OCI-LY7 (cell line): ENCODE results near the gene MAMDC2. TPM values are rescaled to one million over a fixed set of nuclear protein-coding genes. Genes with fewer than 3 reads are reported as not detected.

Experiments used
- BruUV-seq: library from RNA; stranded (reverse); fragments of 400-500 nt; replicated peaks from 2 replicates; lab custom pipeline; 2021; lab: Mats Ljungman, UMichigan
- CTCF ChIA-PET: fragments of 300-600 bp; sonication (Branson Sonifier 250); formaldehyde crosslinking; loops from one replicate; lab custom pipeline; 2022; ENCODE audit warnings: antibody characterized with exemption; ENCODE audit not compliant: unreplicated experiment; lab: Charles Lee
- POLR2A ChIA-PET: fragments of 300-600 bp; sonication (Branson Sonifier 250); formaldehyde crosslinking; loops from one replicate; lab custom pipeline; 2022; ENCODE audit warnings: antibody characterized with exemption; lab: Charles Lee
- DNase-seq: peaks from one replicate; pipeline ENCODE4 v3.0.0-alpha.2; 2015; ENCODE audit warnings: low spot score
- H2AFZ ChIP-seq: fragments of 200-600 bp; sonication (generic), shearing (Covaris generic); 2 replicates; pipeline ENCODE4 v1.6.1; 2014; ENCODE audit warnings: mild to moderate bottlenecking, antibody characterized with exemption, low read length, moderate library complexity
- H3K27ac ChIP-seq: fragments of 200-600 bp; sonication (generic); 2 replicates; pipeline ENCODE4 v1.5.1; 2014; ENCODE audit warnings: mixed run types, low read depth, mild to moderate bottlenecking, moderate library complexity, low read length, inconsistent platforms; ENCODE audit not compliant: poor library complexity, severe bottlenecking
- H3K36me3 ChIP-seq: fragments of 200-600 bp; sonication (generic); 2 replicates; pipeline ENCODE4 v1.6.1; 2014; ENCODE audit warnings: mild to moderate bottlenecking, antibody characterized with exemption, low read length, moderate library complexity, mixed read lengths; ENCODE audit not compliant: insufficient read depth
- H3K4me1 ChIP-seq: fragments of 200-600 bp; sonication (generic); 2 replicates; pipeline ENCODE4 v1.5.1; 2014; ENCODE audit warnings: mild to moderate bottlenecking, low read length; ENCODE audit not compliant: insufficient read depth, poor library complexity, severe bottlenecking
- H3K4me2 ChIP-seq: fragments of 200-600 bp; sonication (generic); 2 replicates; pipeline ENCODE4 v1.6.1; 2014; ENCODE audit warnings: mild to moderate bottlenecking, low read length
- H3K4me3 ChIP-seq: fragments of 200-600 bp; sonication (generic); 2 replicates; pipeline ENCODE4 v1.5.1; 2014; ENCODE audit warnings: mild to moderate bottlenecking, low read depth, low read length; ENCODE audit not compliant: poor library complexity, severe bottlenecking
- H3K79me2 ChIP-seq: fragments of 200-600 bp; sonication (generic); 2 replicates; pipeline ENCODE4 v1.6.1; 2016; ENCODE audit warnings: low read depth, mild to moderate bottlenecking, low read length, moderate library complexity, mixed read lengths; ENCODE audit not compliant: insufficient read depth
- H3K9me2 ChIP-seq: fragments of 200-600 bp; sonication (generic); 2 replicates; pipeline ENCODE4 v1.6.1; 2016; ENCODE audit warnings: mild to moderate bottlenecking, low read length, mixed read lengths; ENCODE audit not compliant: insufficient read depth
- H3K9me3 ChIP-seq: fragments of 200-600 bp; sonication (generic); 2 replicates; pipeline ENCODE4 v1.6.1; 2014; ENCODE audit warnings: mild to moderate bottlenecking, mixed run types, low read length, mixed read lengths
- H4K20me1 ChIP-seq: fragments of 200-600 bp; sonication (generic); 2 replicates; pipeline ENCODE4 v1.6.1; 2014; ENCODE audit warnings: mild to moderate bottlenecking, antibody characterized with exemption, low read length, moderate library complexity, mixed read lengths; ENCODE audit not compliant: insufficient read depth
- EZH2phosphoT487 ChIP-seq: fragments of 200-600 bp; sonication (generic); IDR thresholded peaks from 2 replicates; pipeline ENCODE4 v1.6.1; 2018; ENCODE audit warnings: low read depth, borderline replicate concordance, mild to moderate bottlenecking, mixed run types, antibody characterized with exemption, low read length, moderate library complexity, mixed read lengths
- intact Hi-C: fragments of 100-400 bp; cut with micrococcal nuclease; formaldehyde crosslinking; loops from one replicate; pipeline ENCODE4 v1.10.0; 2022; ENCODE audit not compliant: unreplicated experiment
- total RNA-seq, 2 experiments: library from RNA; depleted of rRNA in 1 of 2; stranded (reverse); fragments of >200 nt in 1 of 2; shearing (Covaris generic) in 1 of 2; gene quantifications; 2 replicates each; pipeline ENCODE4 v1.2.3, GENCODE V29; 2014 to 2022
- TF ChIP-seq, protein P1 (sequence below): fragments of 200-600 bp; sonication (generic); conservative IDR thresholded peaks from 2 replicates; pipeline ENCODE4 v1.5.1; 2014; ENCODE audit warnings: mild to moderate bottlenecking, antibody characterized with exemption, low read length, moderate library complexity, mixed read lengths

Gene MAMDC2
- total RNA-seq, 2 experiments from 2014 or later: not detected

DNA sequence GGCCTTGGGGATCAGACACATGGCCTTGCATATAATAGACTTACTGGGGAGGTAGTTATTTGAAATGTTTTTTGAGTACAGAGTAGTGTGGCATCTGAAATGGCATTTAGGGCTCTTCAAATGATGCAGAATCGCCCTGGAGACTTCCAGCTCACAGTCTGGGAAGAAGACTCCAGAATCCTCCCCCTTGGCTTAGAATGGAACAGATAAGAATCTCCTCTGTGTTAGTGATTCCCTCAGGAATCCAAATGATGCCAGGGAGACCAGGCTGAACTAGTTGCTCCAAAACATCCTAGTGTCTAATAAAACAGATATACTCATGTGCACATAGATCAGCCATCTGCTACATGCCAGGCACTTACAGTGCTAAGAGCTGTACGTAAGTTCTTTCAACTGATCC is 176.6 kb downstream of the MAMDC2 start:
- no peaks in the 10 kb centered on the region for H3K36me3 ChIP-seq
- no peaks in the 10 kb centered on the region for H3K79me2 ChIP-seq
- H3K4me2 ChIP-seq: no peak overlapping the region
- no TSS peak for BruUV-seq
- no peaks in the 10 kb centered on the region for H4K20me1 ChIP-seq
- TF ChIP-seq, protein P1, sequence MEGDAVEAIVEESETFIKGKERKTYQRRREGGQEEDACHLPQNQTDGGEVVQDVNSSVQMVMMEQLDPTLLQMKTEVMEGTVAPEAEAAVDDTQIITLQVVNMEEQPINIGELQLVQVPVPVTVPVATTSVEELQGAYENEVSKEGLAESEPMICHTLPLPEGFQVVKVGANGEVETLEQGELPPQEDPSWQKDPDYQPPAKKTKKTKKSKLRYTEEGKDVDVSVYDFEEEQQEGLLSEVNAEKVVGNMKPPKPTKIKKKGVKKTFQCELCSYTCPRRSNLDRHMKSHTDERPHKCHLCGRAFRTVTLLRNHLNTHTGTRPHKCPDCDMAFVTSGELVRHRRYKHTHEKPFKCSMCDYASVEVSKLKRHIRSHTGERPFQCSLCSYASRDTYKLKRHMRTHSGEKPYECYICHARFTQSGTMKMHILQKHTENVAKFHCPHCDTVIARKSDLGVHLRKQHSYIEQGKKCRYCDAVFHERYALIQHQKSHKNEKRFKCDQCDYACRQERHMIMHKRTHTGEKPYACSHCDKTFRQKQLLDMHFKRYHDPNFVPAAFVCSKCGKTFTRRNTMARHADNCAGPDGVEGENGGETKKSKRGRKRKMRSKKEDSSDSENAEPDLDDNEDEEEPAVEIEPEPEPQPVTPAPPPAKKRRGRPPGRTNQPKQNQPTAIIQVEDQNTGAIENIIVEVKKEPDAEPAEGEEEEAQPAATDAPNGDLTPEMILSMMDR: no peak
- TF ChIP-seq EZH2phosphoT487: no peak
- ChIA-PET POLR2A (no interaction called here), CTCF (no interaction called here)
- no peak overlapping the region for H3K4me3 ChIP-seq
- no peaks in the 10 kb centered on the region for H3K9me2 ChIP-seq
- no peak for DNase-seq
- H3K4me1 ChIP-seq: no peaks in the 10 kb centered on the region
- no peak overlapping the region for H2AFZ ChIP-seq
- intact Hi-C loops: no loop called here
- H3K27ac ChIP-seq: no peak overlapping the region
- H3K9me3 ChIP-seq: no peaks in the 10 kb centered on the region

DNA sequence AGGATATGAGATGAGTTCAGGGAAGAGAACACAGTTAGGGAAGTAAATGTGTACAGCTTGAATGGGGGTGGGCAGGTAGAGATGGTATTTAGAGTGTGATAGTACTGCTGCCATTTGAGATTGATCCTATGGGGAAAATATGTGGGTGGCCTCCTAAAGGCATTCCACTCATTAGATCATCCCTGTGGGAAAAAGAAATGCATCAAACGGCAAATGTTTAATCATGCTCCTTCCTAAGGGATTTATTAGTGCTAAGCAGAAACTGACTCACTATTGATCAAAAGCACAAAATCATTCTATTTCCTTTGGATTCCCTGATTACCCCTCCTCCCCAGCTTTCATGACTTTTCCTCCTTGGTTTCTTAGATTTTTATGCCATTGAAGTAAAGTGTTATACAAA is 178.7 kb downstream of the MAMDC2 start:
- H3K4me3 ChIP-seq: no peak overlapping the region
- H3K9me2 ChIP-seq: no peaks in the 10 kb centered on the region
- no peaks in the 10 kb centered on the region for H3K9me3 ChIP-seq
- H3K27ac ChIP-seq: no peak overlapping the region
- ChIA-PET POLR2A (interaction anchor here (0.6 kb wide), 1 partner anchor 86 kb away, joined by 4 read pairs; no protein-coding TSS in a partner anchor), CTCF (no interaction called here)
- TF ChIP-seq EZH2phosphoT487: no peak
- TF ChIP-seq, protein P1: no peak
- H2AFZ ChIP-seq: no peak overlapping the region
- H3K4me1 ChIP-seq: no peaks in the 10 kb centered on the region
- DNase-seq: no peak
- H3K79me2 ChIP-seq: no peaks in the 10 kb centered on the region
- no peaks in the 10 kb centered on the region for H3K36me3 ChIP-seq
- no peak overlapping the region for H3K4me2 ChIP-seq
- no TSS peak for BruUV-seq
- intact Hi-C loops: no loop called here
- no peaks in the 10 kb centered on the region for H4K20me1 ChIP-seq

DNA sequence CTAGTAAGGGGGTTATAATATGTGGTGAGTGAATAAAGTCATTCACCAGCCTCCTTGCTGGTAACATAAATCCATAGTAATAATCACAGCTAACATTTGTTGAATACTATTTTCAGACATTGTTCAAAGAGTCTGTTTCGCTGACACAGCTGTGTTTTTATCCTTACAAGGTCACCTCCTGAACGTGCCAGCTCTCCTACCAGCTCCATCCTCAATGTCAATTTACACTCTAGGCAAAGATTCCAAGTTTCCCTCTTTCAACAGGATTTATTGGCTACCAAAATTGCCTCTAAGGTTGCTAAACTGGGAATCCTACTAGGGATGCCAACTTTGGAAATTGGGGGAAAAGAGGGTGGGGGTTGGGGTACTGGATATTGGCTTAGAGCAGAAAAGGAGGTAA is 184.5 kb downstream of the MAMDC2 start:
- POLR2A ChIA-PET: no interaction called here
- H3K36me3 ChIP-seq: no peaks in the 10 kb centered on the region
- no peaks in the 10 kb centered on the region for H3K4me1 ChIP-seq
- no peaks in the 10 kb centered on the region for H3K79me2 ChIP-seq
- H3K4me3 ChIP-seq: no peak overlapping the region
- intact Hi-C loops: no loop called here
- no peak overlapping the region for H3K4me2 ChIP-seq
- no TSS peak for BruUV-seq
- no peaks in the 10 kb centered on the region for H3K9me2 ChIP-seq
- no peak overlapping the region for H3K27ac ChIP-seq
- no peak for DNase-seq
- no peaks in the 10 kb centered on the region for H4K20me1 ChIP-seq
- no peak for TF ChIP-seq EZH2phosphoT487
- TF ChIP-seq, protein P1: no peak
- CTCF ChIA-PET: no interaction called here
- H2AFZ ChIP-seq: no peak overlapping the region
- no peaks in the 10 kb centered on the region for H3K9me3 ChIP-seq
